Left lung (tissue), 10 donors: ENCODE measurements around the gene NXT1. TPM values are rescaled to one million over a fixed set of nuclear protein-coding genes. Genes with fewer than 3 reads are reported as not detected.

Experiments
- ATAC-seq: fragments of 200-7000 bp; cut with Tn5 transposase; one replicate; pipeline ENCODE4 v1.9.1; 2020; ENCODE audit warnings: moderate library complexity
- DNase-seq, 4 donors: peaks; one replicate each; pipeline ENCODE4 v3.0.0-alpha.2; 2013 to 2020
- H3K27ac ChIP-seq, 2 donors: fragments of 200-600 bp; sonication (generic) in 1 of 2; one replicate each; pipeline versions ENCODE4 v1.5.0 to v1.8.0; 2020 to 2021
- H3K27me3 ChIP-seq, 2 donors: fragments of 200-600 bp; sonication (generic) in 1 of 2; one replicate each; pipeline versions ENCODE4 v1.5.0 to v1.8.0; 2020 to 2021
- H3K36me3 ChIP-seq, 2 donors: fragments of 200-600 bp; sonication (generic) in 1 of 2; one replicate each; pipeline versions ENCODE4 v1.5.0 to v1.8.0; 2020 to 2021
- H3K4me1 ChIP-seq, 2 donors: fragments of 200-600 bp; one replicate each; pipeline ENCODE4 v1.8.0; 2021
- H3K4me3 ChIP-seq, 2 donors: fragments of 200-600 bp; sonication (generic) in 1 of 2; one replicate each; pipeline versions ENCODE4 v1.5.0 to v1.8.0; 2020 to 2021; ENCODE audit warnings: mild to moderate bottlenecking in 1 of 2
- H3K9me3 ChIP-seq, 2 donors: fragments of 200-600 bp; sonication (generic) in 1 of 2; one replicate each; pipeline versions ENCODE4 v1.5.0 to v1.8.0; 2020 to 2021
- intact Hi-C, 2 donors: fragments of 100-400 bp; cut with DNase I; formaldehyde crosslinking; loops; one replicate each; pipeline versions ENCODE4 v1.11.2 to v1.14.2; 2022
- polyA plus RNA-seq, 6 donors: library from polyadenylated mRNA; unstranded; fragments of 120-200 nt; gene quantifications; one replicate each; pipeline ENCODE4 v1.2.1, GENCODE V29; 2013; ENCODE audit not compliant: insufficient read length in 6 of 6
- total RNA-seq, 2 donors: library from RNA; stranded (reverse); fragmentation: NEBNext Ultra II Directional; extraction: Animal tissue kit (Norgen Biotek cat#: 25700); gene quantifications; one replicate each; pipeline ENCODE4 v1.2.1, GENCODE V29; 2021
- TF ChIP-seq, protein P1 (sequence below), 2 donors: fragments of 200-600 bp; sonication (generic) in 1 of 2; IDR thresholded peaks; one replicate each; pipeline versions ENCODE4 v1.5.0 to v1.8.0; 2021; ENCODE audit warnings: antibody characterized with exemption in 2 of 2
- donor health status: DM: no; HTN: yes; CAD: no.
- donor health status: DM: no; HTN: no; CAD: no.

Gene NXT1
- total and polyA plus RNA-seq, 8 donors = 12.0 to 19.4 (median 16.2) TPM

DNA sequence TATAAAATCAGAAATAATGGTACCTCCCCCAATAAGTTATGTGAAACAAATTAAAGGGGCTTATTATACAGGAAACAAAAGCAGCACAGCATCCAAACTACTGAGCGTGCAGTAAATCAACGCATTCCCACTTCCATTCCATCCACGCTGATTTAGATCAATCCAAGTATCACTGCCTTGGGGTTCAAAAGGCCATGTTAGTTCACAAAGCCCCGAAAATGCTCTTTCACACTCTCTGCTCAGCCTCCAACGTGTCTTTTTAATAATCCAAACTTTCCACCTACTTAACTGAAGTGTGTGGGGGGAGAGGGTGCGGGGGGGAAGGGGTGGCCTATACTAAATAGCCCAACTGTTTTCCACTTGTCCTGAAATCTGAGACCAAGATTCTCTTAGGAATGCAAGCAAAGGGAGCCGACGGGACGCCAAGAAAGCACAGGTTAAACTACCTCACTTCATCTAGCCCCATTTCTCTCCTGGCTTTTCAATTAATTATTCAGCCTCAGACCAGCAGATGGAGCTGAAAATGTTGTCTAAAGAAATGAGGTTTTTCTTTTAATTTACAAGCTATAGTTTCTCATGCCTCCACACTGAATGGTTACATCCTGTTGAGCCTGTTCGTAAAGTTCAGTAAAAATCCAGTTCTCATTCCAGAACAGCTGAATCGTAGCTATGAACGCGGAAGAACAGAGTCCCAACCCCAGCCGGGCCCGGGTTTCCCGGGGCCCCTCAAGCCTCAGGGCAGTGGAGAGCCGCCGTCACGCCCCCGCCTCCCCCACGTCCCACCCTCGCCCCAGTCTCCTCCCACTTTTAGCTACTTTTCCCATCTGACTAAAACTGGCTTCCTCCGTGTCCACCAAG is 1.0 kb upstream of the NXT1 start:
- H3K4me3 ChIP-seq = peak overlapping the region; percentile 98
- H3K27ac ChIP-seq = peak overlapping the region; percentile 99 to 100
- H3K36me3 ChIP-seq = peaks cover 0 to 10% of the 10 kb centered on the region in 2 donors
- H3K4me1 ChIP-seq = peaks cover 17 to 25% of the 10 kb centered on the region in 2 donors
- DNase-seq = peak in 2 of 4 donors; percentile 82 to 92
- ATAC-seq = peak; percentile 83
- intact Hi-C loops = loop anchor here in 1 of 2 donors (10.0 kb wide), 1 partner anchor 655 kb away; no protein-coding TSS in a partner anchor
- H3K9me3 ChIP-seq = no peaks in the 10 kb centered on the region
- TF ChIP-seq, protein P1, sequence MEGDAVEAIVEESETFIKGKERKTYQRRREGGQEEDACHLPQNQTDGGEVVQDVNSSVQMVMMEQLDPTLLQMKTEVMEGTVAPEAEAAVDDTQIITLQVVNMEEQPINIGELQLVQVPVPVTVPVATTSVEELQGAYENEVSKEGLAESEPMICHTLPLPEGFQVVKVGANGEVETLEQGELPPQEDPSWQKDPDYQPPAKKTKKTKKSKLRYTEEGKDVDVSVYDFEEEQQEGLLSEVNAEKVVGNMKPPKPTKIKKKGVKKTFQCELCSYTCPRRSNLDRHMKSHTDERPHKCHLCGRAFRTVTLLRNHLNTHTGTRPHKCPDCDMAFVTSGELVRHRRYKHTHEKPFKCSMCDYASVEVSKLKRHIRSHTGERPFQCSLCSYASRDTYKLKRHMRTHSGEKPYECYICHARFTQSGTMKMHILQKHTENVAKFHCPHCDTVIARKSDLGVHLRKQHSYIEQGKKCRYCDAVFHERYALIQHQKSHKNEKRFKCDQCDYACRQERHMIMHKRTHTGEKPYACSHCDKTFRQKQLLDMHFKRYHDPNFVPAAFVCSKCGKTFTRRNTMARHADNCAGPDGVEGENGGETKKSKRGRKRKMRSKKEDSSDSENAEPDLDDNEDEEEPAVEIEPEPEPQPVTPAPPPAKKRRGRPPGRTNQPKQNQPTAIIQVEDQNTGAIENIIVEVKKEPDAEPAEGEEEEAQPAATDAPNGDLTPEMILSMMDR (IDR thresholded peaks at IDR 0.05) = peak; percentile 21 to 28
- no peaks in the 10 kb centered on the region for H3K27me3 ChIP-seq

DNA sequence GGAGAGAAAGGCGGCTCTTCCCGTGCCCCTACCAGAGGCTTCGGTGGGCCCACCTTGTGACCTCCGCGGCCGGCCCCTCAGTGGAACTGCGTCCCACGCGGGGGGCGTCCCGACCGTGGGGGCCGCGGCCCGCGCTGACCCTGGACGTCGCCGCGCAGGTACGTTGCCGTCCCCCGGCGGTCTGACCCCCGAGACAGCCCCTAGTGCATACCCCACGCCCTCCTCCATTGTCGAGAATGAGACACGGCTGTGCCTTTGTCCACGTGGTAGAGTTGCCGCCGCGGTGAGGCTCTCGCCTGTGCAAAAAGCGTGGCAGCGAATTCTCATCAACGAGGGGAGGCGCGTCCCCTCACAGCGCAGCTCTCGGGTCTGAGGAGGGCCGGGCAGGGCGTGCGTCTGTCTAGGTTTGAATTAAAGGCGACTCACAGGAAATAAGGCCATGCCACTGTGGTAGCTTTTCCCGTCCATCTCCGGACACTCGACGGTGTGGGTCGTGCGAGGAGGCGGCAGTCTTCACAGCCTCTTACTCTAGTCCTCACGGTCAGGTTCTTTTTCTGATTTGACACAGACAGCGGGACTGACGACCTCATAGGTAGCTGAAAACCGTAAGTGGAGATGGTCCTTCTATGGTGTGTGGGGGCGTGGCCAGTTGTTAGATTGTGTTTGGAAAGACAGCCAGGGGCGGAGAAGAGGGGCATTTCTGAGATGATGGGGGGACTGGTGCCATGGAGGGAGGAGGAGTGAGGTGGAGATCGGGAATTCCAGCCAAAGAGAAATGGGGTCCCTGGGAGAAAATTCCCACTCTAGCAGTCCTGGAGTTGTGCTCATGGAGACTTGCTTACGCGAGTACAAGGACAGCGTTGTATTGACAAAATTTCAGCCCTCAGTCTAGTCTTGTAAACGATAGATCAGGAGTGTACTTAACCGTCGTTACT is 580 bp downstream of the NXT1 start:
- TF ChIP-seq, protein P1 (IDR thresholded peaks at IDR 0.05) = no peak
- DNase-seq (peak in 3 of 4 donors; percentile 32 to 65 (median 60)), ATAC-seq (peak; percentile 28)
- Histone ChIP-seq H3K4me1 (peaks cover 17 to 25% of the 10 kb centered on the region in 2 donors), H3K27me3 (no peaks in the 10 kb centered on the region), H3K36me3 (peaks cover 0 to 24% of the 10 kb centered on the region in 2 donors), H3K27ac (peak overlapping the region; percentile 99 to 100), H3K9me3 (no peaks in the 10 kb centered on the region), H3K4me3 (peak overlapping the region; percentile 98)
- intact Hi-C loops = no loop called here

DNA sequence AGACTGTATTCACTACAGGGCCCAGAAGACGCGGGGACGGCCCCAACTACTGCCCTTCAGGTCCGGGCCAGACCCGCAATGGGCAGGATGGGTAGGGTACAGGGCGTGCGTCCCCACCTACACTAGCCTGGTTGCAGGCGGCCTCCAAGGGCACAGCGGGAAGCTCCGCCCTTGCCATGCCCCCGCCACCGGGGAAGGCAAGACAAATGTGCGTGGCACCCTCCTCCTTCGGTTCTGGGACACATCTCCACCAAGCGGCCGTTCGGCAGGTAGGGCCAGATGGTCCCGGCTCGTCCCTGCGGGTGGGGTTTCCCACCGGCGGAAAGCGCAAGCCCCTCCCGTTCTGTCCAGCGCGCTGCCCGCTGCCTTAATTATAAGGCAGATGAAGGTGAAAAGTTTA is 5.6 kb downstream of the NXT1 start:
- Histone ChIP-seq H3K27ac (no peak overlapping the region), H3K4me3 (no peak overlapping the region), H3K4me1 (peaks cover 20 to 47% of the 10 kb centered on the region in 2 donors), H3K27me3 (no peaks in the 10 kb centered on the region), H3K36me3 (peaks cover 0 to 27% of the 10 kb centered on the region in 2 donors), H3K9me3 (no peaks in the 10 kb centered on the region)
- TF ChIP-seq, protein P1 (IDR thresholded peaks at IDR 0.05) = no peak
- intact Hi-C loops = no loop called here
- ATAC-seq = no peak
- peak in 1 of 4 donors; percentile 79 for DNase-seq

DNA sequence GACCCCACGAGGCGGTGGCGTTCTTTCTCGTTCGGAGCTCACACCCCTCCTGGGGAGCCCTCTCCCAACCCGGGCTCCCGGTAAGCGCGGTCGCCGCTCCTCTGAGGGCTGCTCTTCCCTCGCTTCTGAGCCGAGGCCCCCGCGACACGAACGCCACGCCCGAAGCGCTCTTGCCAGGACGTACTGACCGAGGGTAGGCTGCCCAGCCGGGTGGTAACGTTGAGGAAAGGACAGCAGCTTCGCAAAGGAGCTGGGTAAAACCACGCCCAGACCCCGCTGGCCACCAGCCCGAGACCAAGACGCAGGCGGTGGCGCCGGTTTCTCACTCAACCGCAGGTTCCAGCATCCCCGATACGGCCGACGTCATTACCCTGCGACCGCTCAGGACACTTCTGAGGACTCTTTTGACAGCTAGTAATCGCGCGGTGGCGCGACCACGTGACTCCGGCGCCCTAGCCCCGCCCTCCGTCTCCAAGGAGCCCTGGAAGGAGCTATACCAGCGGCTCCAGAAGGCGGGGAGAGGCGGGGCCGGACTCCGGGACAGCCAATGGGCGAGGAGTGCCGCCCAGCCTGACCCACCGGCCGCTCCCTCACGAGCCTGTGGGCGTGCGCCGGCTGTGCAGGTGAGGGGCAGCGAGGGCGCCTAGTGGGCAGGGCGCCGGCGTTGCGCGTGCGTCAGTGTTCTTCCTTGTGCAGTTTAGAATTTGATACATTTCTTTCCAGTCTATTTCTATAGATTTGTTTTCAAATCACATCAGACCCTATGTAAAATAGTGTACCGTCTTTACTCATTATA is 7.4 kb downstream of the NXT1 start:
- intact Hi-C loops = no loop called here
- ATAC-seq = peak; percentile 87

More for the DNA sequence above, 7.4 kb downstream of the NXT1 start:
- peaks cover 0 to 27% of the 10 kb centered on the region in 2 donors for H3K36me3 ChIP-seq
- H3K27me3 ChIP-seq = no peaks in the 10 kb centered on the region
- no peaks in the 10 kb centered on the region for H3K9me3 ChIP-seq
- TF ChIP-seq, protein P1 (IDR thresholded peaks at IDR 0.05) = peak in 1 of 2 donors; percentile 16
- peak overlapping the region; percentile 55 to 56 for H3K4me3 ChIP-seq
- H3K27ac ChIP-seq = peak overlapping the region; percentile 94 to 98
- peak; percentile 96 to 100 (median 100) for DNase-seq
- H3K4me1 ChIP-seq = peaks cover 13 to 36% of the 10 kb centered on the region in 2 donors
